ENCODE measurements around the gene TTC6.

Gene TTC6

GRCh38 chr14:37642125-37642524 is 46.7 kb downstream of the TTC6 start:
- DNase-seq (ENCODE audit: extremely low read depth, low read depth): no peak
- no peak for TF ChIP-seq CTCF (IDR thresholded peaks at IDR 0.05; ENCODE audit: low read depth, low read length)

DNA sequence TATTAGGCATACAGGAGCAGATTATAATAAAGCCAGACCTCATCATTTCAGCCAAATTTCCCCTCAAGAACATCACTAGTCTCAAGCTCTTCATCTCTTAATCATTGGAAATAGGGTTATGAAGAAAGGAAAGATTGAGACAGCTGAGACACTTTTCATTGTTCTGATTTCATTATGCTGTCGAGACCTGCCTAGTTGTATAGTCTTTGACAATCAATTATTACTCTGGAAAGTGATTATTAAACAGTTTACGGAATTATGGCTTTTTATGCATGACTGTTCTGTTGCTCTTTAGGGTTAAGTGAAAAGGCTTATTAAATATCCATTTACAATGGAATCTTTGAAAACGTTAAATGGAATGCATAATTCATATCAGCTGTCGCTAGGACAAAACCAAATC is 48.3 kb downstream of the TTC6 start:
- DNase-seq (ENCODE audit: extremely low read depth, low read depth): no peak
- TF ChIP-seq CTCF (IDR thresholded peaks at IDR 0.05; ENCODE audit: low read depth, low read length): no peak
